Activated naive CD4-positive, alpha-beta T cell treated with anti-CD3 and anti-CD28 coated beads, Interleukin-2, amount 50 U/mL, for 72 hours (primary cell): Measurements from ENCODE around the gene KTN1. TPM values are rescaled to one million over a fixed set of nuclear protein-coding genes. Genes with fewer than 3 reads are reported as not detected.

Experiments used
- ATAC-seq, 2 donors: fragments of 150-1000 bp; cut with Tn5 transposase; 2 replicates each; pipeline ENCODE4 v1.10.0; 2021; ENCODE audit warnings: mild to moderate bottlenecking in 2 of 2, moderate library complexity in 2 of 2
- DNase-seq, 2 donors: peaks; one replicate each; pipeline ENCODE4 v3.0.0; 2021 to 2022; ENCODE audit warnings: low spot score in 2 of 2
- H3K27ac Mint-ChIP-seq, 2 donors: one replicate each; pipeline ENCODE4 v1.8.0; 2022; ENCODE audit warnings: mild to moderate bottlenecking in 2 of 2, mixed read lengths in 2 of 2
- H3K36me3 Mint-ChIP-seq, 2 donors: one replicate each; pipeline ENCODE4 v1.8.0; 2022; ENCODE audit warnings: mixed read lengths in 2 of 2
- H3K9me3 Mint-ChIP-seq, 2 donors: one replicate each; pipeline ENCODE4 v1.8.0; 2022; ENCODE audit warnings: mixed read lengths in 2 of 2
- total RNA-seq, 2 donors: library from RNA; stranded (reverse); gene quantifications; one replicate each; pipeline ENCODE4 v1.2.3, GENCODE V29; 2022

KTN1 gene
- total RNA-seq, 2 donors from 2014 or later: 83.9 to 109 TPM

DNA sequence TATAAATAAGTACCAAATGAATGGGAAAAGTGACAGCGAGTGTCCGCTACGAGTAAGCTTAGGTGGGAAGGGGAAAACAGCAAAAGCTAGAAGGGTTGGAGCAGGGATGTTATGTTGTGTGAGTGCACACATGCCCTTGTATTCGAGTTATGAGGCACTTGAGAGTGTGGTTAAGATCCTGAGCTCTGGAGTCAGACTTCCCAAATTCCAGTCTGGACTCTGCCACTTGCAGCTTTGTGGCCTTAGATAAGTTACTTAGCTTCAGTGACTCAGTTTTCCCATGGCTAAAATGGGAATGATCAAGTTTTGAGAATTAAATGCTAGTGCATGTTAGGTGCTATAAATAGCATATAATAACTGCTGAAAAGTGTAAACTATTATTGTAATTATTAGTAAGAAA is 44.9 kb downstream of the KTN1 start:
- ATAC-seq: no peak
- H3K36me3 Mint-ChIP-seq: peaks cover 30 to 52% of the 10 kb centered on the region in 2 donors
- DNase-seq: no peak
- peaks cover under 1 to 3% of the 10 kb centered on the region in 2 donors for H3K9me3 Mint-ChIP-seq
- no peak overlapping the region for H3K27ac Mint-ChIP-seq

DNA sequence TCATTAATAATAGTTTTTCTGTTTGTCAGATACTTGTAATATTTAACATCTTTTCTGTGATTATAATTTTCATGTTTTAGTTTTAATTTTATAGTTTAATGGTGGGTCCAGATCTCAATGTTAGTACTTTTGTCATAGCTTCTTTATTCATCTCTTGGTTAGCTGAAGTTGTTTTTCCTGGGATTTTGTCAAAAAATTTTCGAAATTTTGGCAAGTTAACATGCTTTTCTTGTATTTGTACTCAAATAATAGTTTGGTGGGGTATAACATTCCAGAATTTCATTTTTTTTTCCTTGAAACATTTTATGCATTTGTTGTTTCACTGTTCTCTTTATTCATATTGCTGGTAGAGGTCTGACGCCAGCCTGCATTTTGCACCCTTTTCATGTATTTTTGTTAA is 45.5 kb downstream of the KTN1 start:
- no peak for DNase-seq
- H3K27ac Mint-ChIP-seq: no peak overlapping the region
- H3K9me3 Mint-ChIP-seq: no peaks in the 10 kb centered on the region
- H3K36me3 Mint-ChIP-seq: peaks cover 24 to 52% of the 10 kb centered on the region in 2 donors
- no peak for ATAC-seq

DNA sequence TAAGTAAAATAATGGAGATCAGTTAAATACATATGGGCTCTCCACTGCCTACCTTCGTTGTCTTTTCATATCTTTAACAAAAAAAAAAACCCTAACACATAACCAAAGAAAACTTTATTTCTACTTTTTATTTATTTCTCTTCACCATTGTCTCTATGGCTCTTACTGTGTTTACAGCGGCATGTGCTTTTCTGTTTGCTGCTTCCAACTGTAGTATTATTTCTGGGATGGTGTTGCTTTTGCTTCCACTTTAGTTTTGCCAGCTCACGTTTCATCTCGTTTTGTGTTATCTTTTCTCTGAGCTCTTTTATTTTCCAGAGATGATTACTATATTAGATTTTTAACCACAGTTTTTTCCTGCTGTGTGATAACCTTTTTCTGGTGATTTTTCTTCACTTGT is 46.1 kb downstream of the KTN1 start:
- ATAC-seq (no peak), DNase-seq (no peak)
- H3K36me3 Mint-ChIP-seq: peaks cover 18 to 48% of the 10 kb centered on the region in 2 donors
- no peak overlapping the region for H3K27ac Mint-ChIP-seq
- no peaks in the 10 kb centered on the region for H3K9me3 Mint-ChIP-seq

DNA sequence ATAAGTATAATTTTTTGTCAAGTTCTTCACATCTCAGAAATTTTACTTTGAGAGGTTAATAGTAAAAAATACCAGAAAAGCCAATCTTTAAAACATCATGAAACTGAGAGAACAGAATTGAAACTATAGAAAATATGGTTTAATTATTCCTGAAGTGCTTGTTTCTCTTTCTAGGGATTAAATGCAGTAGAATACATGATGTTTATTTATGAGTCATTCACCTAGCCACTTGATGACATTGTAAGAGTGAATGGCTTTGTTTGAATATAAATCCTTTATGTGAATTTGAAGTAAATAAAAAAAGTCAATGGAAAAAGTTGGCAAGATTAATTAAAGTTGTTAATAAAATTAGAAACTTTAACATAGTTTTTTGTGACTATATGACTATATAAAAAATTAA is 48.4 kb downstream of the KTN1 start:
- H3K27ac Mint-ChIP-seq: no peak overlapping the region

DNA sequence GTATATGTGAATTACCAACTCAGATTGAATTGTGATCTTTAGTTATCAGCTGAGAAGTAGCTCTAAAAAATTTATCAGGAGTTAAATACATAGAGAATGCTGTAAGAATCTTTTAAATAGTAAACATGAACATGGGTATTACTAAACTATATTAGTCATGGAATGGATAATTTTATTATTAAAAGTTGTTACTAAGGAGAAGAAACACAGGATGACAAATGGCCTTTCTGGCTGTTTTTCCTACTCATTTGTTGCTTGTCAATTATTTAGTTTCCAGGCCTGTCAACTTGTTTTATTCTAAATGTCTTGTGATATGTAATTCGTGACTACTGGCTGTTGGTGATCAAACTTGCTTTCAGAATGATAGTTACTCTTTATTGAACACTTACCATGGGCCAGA is 58.7 kb downstream of the KTN1 start:
- ATAC-seq: no peak
- H3K9me3 Mint-ChIP-seq: no peaks in the 10 kb centered on the region
- H3K27ac Mint-ChIP-seq: no peak overlapping the region
- no peak for DNase-seq
- H3K36me3 Mint-ChIP-seq: peaks cover 0 to 11% of the 10 kb centered on the region in 2 donors

More for the DNA sequence above, 48.4 kb downstream of the KTN1 start:
- DNase-seq: no peak
- no peak for ATAC-seq
- H3K9me3 Mint-ChIP-seq: no peaks in the 10 kb centered on the region
- peaks cover 11 to 44% of the 10 kb centered on the region in 2 donors for H3K36me3 Mint-ChIP-seq

DNA sequence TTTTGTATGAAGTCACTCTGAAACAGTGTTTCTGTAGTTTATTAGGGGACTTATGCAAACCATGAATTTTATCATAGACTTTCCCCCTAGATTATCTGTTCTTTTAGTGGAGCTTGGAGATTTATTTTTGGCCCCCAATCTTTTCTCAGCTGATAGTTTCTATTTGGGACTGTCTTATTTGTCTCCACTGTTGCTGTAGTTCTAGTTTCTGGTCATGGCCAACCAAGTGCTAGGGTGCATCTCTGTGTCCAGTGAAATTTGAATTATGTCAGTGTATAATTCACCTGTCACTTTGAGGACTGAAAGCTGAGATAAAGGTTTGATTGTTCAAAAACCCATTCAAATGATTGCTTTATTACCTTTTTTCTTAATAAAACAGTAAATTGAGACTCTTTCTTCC is 61.3 kb downstream of the KTN1 start:
- DNase-seq (no peak), ATAC-seq (no peak)
- Mint-ChIP-seq H3K27ac (no peak overlapping the region), H3K36me3 (peaks cover 0 to 11% of the 10 kb centered on the region in 2 donors), H3K9me3 (no peaks in the 10 kb centered on the region)

DNA sequence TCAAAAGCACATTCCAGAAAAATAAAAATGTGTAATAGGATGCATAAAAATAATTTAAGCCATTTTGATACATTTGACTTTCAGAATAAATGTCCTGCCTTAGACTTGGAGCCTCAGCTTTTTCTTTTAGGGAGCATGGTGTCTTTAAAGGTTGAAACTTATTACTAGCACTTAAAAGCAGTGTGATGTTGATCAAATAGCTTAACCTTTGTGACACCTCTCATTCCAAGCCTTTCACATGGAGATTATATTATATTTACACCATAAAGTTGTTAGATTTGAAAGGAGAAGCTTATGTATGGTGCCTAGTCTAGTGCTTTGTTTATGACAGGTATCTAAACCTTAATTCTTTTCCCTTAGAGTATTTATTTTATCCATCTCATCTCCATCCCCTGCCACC is 61.9 kb downstream of the KTN1 start:
- ATAC-seq: no peak
- no peaks in the 10 kb centered on the region for H3K9me3 Mint-ChIP-seq
- no peak overlapping the region for H3K27ac Mint-ChIP-seq
- DNase-seq: no peak
- peaks cover 0 to 11% of the 10 kb centered on the region in 2 donors for H3K36me3 Mint-ChIP-seq

DNA sequence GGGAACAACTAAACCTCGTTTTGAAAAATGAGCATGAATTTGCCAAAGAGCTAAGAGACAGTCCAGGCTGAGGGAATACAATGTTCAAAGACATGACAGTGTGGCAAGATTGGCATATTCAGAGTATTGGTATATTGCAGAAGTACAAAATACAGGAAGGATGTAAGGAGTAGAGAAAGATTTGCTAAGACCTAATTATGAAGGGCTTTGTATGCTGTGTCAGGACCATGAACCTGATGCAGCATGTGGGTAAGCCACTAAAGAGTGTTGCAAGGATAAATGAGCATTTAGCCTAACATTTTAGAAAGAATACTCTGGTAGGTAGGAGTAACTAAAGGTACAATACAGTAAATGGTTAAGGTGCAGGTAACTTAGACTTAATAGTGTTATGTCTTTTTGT is 65.1 kb downstream of the KTN1 start:
- Mint-ChIP-seq H3K27ac (no peak overlapping the region), H3K36me3 (peaks cover 6 to 9% of the 10 kb centered on the region in 2 donors), H3K9me3 (no peaks in the 10 kb centered on the region)
- no peak for ATAC-seq
- DNase-seq: no peak

DNA sequence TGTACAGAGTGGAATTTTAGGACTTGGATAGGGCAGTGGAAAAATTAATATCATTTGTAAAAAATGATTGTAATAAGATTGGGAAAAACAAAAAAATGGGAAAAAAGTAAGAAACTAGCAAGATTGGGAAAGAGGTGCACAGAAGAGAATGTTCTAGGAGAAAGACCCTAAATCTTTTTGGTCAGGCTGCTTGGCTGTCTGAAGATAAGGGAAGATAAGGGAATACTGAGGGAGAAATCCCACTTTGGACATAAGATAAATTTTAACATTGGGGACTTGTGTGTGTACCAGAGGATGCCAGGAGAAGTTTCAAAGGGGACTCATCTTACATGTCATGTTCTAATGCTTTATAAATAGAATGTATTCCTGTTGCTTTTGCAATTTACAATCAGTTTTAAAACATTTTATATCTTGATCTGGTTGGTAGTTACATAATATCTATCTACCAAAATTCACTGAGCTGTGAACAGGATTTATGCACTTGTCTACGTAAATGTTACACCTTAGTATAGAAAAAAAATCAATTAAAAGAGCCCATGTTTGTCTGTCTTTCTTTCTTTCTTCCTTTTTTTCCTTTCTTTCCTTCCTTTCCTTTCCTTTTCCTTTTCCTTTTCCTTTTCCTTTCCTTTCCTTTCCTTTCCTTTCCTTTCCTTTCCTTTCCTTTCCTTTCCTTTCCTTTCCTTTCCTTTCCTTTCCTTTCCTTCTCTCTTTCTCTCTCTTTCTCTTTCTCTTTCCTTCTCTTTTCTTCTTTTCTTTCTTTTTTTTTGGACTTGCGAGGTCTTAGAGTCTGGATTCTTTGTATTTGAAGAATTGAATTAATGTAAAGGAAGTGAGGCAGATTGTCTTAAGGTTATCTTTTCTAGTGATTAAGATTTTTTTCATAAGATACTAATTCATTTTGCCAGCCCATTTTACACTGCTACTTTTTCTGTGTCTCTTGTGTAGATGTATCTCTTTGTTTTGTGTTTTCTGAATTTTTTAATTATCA is 66.1 kb downstream of the KTN1 start:
- Mint-ChIP-seq H3K9me3 (no peaks in the 10 kb centered on the region), H3K36me3 (peaks cover 4 to 15% of the 10 kb centered on the region in 2 donors), H3K27ac (peak overlapping the region in 1 of 2 donors; percentile 5)
- DNase-seq (no peak), ATAC-seq (no peak)

DNA sequence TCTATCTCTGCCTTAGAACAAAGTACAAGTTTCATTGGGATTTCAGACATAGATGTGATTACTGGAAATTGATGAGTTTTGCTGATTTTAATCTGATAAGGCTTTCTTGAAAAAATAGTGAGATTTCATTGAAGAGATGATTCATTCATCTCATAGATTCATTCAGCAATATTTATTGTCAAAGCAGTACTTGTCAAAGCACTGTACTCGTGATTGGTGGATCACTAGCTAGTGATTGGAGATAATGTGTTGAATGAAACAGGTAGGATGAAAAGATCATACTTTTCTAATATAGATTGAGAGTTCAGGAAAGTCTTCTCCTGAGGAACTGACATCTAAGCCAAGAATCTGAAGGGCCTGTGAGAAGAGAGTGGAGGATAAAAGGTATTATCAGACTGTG is 71.0 kb downstream of the KTN1 start:
- no peak for DNase-seq
- Mint-ChIP-seq H3K9me3 (no peaks in the 10 kb centered on the region), H3K36me3 (peaks cover 4 to 22% of the 10 kb centered on the region in 2 donors), H3K27ac (peak overlapping the region in 1 of 2 donors; percentile 66)
- ATAC-seq: peak in 1 of 2 donors; percentile 26

DNA sequence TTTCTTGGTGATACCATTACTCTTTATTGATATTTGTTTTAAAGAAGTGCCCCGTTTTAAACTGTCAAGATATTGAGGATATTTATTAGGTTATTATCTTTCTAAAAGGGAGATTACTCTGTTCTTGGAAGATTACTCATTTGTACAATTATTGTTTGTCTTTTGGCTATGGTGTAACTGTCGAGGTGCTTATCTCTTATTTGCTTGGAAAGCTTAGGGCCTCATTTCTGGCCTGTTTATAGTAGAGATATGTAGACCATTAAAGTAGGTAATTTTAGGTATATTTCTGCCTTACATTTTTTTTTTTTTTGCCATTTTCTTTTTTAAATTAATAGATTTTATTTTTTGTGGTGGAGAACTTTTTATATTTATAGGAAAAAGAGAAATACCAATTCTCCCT is 74.2 kb downstream of the KTN1 start:
- ATAC-seq (no peak), DNase-seq (no peak)
- H3K36me3 Mint-ChIP-seq: peaks cover 14 to 16% of the 10 kb centered on the region in 2 donors
- H3K27ac Mint-ChIP-seq: no peak overlapping the region
- no peaks in the 10 kb centered on the region for H3K9me3 Mint-ChIP-seq

DNA sequence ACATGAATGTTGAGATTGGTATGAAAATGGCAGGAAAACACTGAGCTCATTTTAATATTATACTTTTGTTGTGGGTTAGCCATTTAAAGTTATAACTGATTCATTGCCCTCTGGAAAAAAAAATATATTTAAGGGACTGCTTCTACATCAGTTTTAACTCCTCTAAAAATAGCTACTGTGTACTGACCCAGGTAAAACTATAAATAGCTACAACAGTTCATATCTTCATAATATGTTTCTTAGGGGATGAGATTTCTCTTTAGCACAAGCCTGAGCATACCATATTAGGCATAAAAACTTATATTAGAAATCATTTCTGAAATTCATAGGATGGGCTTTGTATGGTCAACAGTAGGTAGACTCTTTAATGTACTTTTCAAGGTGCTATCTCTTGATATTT is 81.0 kb downstream of the KTN1 start:
- H3K27ac Mint-ChIP-seq: peak overlapping the region in 1 of 2 donors; percentile 45
- DNase-seq: no peak
- H3K36me3 Mint-ChIP-seq: peaks cover 18 to 29% of the 10 kb centered on the region in 2 donors
- no peak for ATAC-seq
- H3K9me3 Mint-ChIP-seq: no peaks in the 10 kb centered on the region

DNA sequence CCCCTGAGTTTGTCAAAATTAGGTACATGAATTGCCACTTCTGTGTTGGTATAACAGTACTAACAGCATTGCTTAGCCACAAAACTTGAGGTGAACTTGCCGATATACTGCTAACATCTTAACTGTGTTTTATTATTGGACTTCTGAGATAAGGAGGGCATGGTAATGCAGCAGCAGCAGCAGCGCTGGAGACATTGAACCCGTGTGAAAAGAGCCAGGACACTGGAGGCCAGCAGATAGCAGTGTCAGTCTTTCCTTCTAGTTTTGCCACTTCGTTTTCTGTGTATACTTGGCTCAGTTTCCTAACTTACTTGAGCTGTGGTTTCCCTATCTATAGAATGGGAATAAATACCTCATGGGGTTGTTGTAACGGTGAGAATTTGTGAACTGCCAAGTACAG is 82.7 kb downstream of the KTN1 start:
- Mint-ChIP-seq H3K36me3 (peaks cover 18 to 20% of the 10 kb centered on the region in 2 donors), H3K27ac (no peak overlapping the region)

DNA sequence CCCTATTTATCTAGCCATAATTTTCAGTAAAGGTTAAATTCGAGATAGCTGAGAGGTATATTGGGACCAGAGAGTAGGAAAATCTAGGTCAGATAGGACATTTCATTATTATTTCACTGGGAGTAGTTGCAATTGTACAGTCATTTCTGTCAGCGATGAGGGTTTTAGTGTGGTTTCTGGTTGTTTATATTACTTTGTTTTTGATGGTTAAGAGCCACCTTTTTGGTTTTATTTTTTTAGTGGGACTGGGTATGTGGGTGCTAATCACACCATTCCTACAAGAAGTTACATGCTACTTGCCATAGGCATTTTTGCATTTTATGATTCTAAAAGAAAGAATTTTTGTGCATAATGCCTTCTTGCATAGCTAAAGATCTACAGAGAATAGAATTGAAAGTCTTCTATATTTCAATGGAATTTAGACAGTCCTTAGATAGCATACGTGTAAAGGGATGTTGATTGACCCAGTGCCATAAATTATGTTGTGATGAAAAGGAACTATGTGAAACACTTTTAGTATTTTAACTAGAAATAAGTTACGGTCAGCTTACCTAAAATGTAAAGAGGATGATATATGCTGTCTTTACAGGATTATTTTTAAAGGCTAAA is 85.2 kb downstream of the KTN1 start:
- ATAC-seq (peak in 1 of 2 donors; percentile 35), DNase-seq (no peak)
- Mint-ChIP-seq H3K9me3 (no peaks in the 10 kb centered on the region), H3K27ac (no peak overlapping the region), H3K36me3 (peaks cover 18 to 19% of the 10 kb centered on the region in 2 donors)

More for the DNA sequence above, 82.7 kb downstream of the KTN1 start:
- no peak for ATAC-seq
- H3K9me3 Mint-ChIP-seq: no peaks in the 10 kb centered on the region
- DNase-seq: no peak

DNA sequence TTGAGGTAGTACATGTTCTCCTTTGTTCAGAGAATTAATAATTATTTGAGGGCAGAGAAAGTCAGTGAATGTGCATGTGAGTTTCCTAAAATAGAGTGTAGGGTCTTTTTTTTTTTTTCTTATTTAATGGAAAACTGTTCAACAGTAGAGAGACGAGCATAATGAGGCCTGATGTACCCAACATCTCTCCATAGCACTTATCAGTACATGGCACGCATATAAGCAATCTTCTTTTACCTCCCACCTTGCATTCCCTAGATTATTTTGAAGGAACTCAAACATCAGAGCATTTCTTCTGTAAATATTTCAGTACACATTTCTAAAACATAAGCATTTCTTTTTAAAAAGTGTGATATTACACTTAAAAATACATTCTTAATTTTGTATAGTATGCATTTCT is 87.8 kb downstream of the KTN1 start:
- Mint-ChIP-seq H3K36me3 (peaks cover 18 to 23% of the 10 kb centered on the region in 2 donors), H3K27ac (no peak overlapping the region), H3K9me3 (no peaks in the 10 kb centered on the region)
- DNase-seq: no peak
- no peak for ATAC-seq

DNA sequence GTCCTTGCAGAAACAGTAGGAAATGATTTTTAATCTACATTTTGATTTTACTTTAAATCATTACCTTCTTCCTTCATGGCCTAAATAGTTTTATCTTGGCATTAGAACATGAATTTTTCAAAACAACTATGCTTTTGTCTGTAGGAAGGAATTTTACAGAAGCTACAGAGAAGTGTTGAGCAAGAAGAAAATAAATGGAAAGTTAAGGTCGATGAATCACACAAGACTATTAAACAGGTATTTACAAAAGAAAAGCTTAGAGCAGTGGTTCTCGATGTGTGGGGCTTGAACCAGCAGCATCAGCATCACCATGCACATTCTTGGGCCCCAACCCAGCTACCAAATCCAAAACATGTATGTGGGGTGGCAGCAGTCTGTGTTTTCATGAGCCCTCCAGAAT is 91.6 kb downstream of the KTN1 start:
- no peak for DNase-seq
- Mint-ChIP-seq H3K9me3 (no peaks in the 10 kb centered on the region), H3K36me3 (peaks cover 6% of the 10 kb centered on the region in 2 donors), H3K27ac (no peak overlapping the region)
- no peak for ATAC-seq

DNA sequence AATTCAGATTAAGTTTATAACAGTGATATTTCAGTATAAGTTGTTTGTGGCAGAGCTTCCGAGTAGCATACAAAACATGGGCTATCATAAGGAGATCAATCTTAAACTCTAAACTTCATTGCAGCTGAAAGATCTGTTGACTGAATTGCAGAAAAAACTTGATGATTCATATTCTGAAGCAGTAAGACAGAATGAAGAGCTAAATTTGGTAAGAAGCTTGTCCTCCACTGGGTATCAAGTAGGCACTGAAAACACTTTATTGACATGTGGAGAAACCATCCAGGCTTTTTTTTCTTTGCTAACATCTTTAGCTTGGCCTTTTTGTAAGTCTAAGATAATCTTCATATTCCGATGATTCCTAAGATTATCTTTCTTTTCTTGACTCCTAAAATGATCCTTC is 93.0 kb downstream of the KTN1 start:
- H3K27ac Mint-ChIP-seq: no peak overlapping the region
- no peak for DNase-seq
- peaks cover 6% of the 10 kb centered on the region in 2 donors for H3K36me3 Mint-ChIP-seq
- no peaks in the 10 kb centered on the region for H3K9me3 Mint-ChIP-seq
- no peak for ATAC-seq
